HG03135 (cell line): Measurements from ENCODE around the gene PMM1.
"Not testable (repeated sequence)": the region's sequence is repeated elsewhere in the genome, so short reads cannot be mapped to it uniquely, and the experiment has no call there.

Source experiments
- ATAC-seq: cut with Tn5 transposase; IDR thresholded peaks from one replicate; pipeline ENCODE4 v1.9.1; 2021; ENCODE audit warnings: mild to moderate bottlenecking, moderate library complexity; ENCODE audit not compliant: unreplicated experiment

The PMM1 gene

GRCh38 chr22:41564563-41564962 is 25.1 kb downstream of the PMM1 start:
- ATAC-seq, result no peak

DNA sequence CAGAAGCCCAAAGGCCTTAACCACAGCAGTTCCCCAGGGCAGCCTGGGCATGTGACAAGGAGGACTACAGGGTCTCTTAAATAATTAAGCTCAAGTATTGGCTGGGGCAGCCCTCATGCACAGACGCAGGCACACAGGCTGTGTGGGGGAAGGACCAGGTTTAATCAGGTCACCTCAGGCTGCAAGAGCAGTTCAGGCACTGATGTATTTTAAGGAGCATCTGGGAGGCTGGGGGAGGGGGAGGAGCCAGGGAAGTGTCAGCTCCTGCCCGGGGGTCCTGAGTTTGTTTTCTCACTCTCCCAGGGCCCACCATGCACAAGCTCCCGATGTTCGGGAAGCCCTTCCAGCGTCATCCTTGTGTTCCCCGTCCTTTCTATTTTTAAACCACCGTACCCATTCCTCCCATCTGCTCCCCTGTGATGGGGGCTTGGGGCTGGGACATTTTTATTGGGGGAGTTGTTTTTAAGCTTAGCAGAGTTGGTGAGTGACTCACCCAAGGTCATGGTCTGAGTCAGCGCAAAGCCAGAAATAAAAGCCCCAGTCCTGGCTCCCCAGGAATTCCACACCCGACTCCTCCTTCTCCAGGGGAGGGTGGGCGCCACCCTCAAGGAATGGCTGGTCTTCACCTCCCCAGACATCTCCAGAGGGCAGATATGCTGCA is 26.5 kb downstream of the PMM1 start:
- no peak for ATAC-seq

DNA sequence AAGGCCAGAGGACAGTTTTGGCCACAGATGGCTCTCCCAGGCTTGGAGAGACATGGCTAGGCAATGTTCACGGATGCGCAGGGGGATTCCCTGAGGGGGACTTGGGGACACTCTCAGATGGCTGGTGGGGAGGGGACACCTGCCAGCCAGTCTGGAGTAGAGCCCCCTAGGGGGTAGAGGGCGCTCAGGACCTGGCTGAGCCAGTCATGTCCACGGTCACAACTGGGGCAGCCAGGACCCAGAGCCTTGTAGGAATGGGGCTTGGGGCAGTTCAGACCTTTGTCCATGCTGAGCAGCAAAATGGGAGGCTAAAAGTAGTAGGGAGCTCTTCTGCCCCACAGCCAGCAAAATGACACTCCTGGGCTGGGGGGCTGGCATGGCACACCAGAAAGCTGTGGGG is 27.2 kb downstream of the PMM1 start:
- ATAC-seq, result no peak

GRCh38 chr22:41561788-41562187 is 27.9 kb downstream of the PMM1 start:
- ATAC-seq, result no peak

DNA sequence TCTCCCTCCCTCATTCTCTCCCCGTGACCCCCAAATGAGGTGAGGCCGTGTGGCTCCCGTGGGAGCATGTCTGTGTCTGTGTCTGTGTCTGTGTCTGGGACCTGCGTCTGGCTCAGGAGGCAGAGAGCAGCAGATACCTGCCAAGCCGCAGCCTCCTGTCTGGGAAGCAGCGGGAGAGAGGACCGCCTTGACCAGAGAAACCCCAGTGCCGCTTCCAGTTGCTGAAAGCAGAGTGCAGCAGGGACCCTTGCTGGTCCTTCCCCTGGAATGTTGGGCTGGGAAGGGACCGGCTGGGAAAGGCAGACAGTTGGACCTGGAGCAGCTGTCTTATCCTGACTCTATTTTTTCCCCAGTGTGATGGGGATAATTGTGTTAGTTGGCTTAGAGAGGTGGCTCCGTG is 28.3 kb downstream of the PMM1 start:
- no peak for ATAC-seq

GRCh38 chr22:41560095-41560471 is 29.6 kb downstream of the PMM1 start:
- ATAC-seq, result no peak

GRCh38 chr22:41558241-41558630 is 31.4 kb downstream of the PMM1 start:
- ATAC-seq, result not testable (repeated sequence)

DNA sequence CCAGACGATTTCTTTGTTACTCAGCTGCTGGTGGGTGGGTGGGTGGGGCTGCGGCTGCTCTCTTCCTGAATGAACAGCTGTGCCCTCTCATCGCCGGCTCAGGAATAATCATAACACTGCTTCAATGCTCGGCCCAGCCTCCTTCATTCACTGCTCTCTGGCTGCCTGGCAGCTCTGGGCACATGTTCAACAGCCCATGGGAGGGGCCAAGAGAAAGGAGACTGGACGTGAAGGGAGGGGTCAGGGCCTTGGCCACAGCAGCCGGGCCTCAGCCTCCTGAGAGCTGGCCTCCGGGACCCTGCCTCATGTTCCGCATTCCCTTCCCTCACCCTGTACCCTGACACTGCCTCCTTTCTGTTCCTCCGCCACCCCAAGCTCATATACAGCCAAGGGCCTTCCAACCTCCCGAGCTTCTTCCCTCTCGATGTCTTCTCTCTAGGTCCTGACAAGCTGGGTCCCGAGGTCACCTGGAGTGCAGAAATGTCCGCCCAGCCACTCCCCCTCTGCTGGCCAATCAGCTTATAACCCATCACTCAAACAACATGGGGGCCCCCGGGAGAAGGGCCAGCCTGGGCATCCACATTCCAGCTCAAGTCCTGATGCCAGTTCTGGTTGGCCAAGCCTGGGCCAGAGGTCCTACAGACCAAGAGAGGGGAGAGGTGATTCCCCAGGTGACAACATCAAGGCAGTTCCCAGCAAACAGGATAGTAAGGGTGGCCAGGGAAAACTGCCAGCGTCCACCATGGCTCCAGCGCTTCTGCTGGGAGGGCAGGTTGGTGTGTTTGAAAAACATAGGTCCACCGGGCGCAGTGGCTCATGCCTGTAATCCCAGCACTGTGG is 32.0 kb downstream of the PMM1 start:
- ATAC-seq, result no peak

DNA sequence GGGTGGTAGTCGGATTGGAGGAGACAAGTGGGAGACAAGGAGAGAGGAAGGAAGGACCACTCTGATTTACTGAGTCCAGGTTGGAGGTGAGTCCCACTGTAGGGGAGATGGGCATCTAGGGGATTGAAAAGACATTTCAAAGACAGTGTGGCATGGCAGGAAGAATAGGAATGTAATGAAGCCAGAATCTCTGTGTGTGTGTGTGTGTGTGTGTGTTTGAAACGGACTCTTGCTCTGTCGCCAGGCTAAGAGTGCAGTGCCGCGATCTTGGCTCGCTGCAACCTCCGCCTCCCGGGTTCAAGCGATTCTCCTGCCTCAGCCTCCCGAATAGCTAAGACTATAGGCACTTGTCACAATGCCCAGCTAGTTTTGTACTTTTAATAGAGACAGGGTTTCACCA is 33.1 kb downstream of the PMM1 start:
- ATAC-seq, result no peak

DNA sequence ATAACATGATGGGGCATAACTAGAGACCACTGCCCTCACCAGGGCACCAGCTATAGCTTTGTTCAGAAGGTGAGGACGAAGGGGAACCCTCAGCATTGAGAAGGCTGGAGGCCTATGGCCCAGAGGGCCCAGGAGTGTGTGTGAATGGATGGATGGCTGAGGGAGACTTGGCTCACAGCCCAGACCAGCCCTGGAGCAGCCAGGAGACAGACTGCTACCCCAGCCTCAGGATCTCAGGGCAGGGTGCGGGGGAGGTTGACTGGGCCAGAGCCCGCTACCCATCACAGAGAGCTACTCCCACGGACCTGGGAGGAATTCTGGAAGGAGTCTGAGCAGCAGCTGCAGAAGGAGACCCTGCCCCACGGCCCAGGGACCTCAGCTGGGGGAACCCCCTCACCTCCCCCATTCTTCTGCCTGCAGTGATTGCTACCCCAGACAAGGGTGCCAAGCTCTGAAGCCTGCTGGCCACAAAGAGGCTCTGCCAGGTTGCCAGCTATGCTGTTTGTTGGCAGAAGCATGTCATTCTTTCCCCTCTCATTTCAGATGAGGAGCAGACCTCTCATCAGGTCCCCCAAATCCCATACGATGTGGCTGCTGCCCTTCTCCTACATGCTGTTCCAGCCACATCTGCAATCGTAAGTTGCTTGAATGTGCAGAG is 34.2 kb downstream of the PMM1 start:
- ATAC-seq, result no peak

- no peak for ATAC-seq
Observed at GRCh38 chr22:41551877-41552582, 37.6 kb downstream of the PMM1 start.

- ATAC-seq, result no peak
Observed at GRCh38 chr22:41550952-41551491, 38.6 kb downstream of the PMM1 start.

GRCh38 chr22:41548830-41549211 is 40.8 kb downstream of the PMM1 start:
- no peak for ATAC-seq

DNA sequence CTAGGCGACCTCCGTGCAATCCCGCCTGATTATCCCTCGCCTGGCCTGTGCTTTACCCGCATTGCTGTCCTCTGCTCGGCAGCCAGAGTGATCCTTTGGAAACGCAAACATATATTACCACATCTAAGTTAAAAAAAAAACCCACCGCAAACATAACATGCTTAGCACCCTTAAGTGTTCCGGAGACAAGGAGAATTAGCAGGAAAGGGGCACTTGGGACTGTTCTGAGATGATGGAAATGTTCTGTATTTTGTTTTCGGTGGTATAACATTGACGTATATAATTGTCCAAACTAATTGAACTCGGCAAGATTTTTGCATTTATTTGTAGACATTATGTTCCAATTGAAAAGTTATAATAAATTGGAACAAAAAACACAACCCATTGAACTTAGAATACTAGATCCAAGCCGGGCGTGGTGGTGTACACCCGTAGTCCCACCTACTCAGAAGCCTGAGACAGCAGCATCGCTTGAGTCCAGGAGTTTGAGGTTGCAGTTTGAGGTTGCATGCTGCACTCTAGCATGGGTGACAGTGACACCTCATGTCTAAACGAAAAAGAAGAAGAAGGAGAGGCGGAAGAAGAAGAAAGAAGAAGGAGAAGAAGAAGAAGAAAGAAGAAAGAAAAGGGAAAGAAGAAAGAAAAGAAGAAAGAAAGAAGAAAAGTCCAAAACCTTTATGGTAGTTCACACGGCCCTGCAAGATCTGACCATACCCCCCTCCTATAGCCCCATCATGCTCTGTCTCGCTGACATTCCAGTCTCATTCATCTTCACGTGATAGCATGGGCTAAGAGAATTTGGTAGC is 44.8 kb downstream of the PMM1 start:
- no peak for ATAC-seq

DNA sequence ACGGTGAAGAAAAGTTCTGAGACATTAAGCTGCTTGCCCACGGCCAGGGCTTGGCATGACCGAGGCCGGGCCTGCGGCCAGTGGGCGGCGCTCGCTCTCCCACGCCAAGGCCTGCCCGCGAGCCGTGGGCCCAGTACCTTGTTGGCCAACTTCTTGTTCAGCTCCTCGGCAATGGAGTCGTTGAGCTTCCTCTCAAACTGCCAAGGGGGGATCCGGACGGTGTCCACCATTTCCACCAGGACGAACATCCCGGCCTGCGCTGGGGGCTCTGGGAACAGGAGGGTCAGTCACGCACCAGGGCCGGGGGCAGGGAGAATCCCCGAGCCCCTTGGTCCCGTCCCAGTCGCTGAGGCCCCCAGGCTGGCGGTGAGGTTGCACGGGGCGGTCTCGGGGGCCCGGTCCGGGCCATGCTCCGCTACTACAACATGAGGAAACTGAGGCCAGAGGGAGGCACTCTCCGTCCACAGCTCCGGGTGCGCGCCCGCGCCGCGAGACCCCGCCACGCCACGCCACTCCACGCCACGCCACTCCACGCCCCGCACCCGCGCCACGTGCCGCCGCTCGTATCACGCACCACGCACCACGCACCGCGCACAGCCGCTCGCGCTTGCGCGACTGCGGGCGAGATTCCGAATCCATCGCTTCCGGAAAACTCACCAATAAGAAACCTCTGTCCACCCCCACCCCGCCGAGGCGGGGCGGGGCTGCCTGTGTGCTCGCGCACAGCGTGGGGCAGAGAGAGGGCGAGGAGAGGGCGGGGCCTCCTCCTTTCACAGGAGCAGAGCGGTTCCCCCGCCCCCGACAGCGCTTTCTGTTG is 45.6 kb downstream of the PMM1 start, which contains the start of gene POLR3H:
POLR3H (minus strand) TSS at position 617 of the 817 bp plus-strand sequence; CDS start at position 248, 369 bp downstream.
- peak; percentile 93 for ATAC-seq

- ATAC-seq, result no peak
Observed at GRCh38 chr22:41542224-41542623, 47.4 kb downstream of the PMM1 start.

- ATAC-seq, result no peak
Observed at GRCh38 chr22:41541484-41541883, 48.2 kb downstream of the PMM1 start.

- ATAC-seq, result no peak
Observed at GRCh38 chr22:41540365-41540764, 49.3 kb downstream of the PMM1 start.

GRCh38 chr22:41540006-41540315 is 49.7 kb downstream of the PMM1 start:
- ATAC-seq, result no peak
